Muscle of back (tissue), 10 donors: Measurements from ENCODE around the gene EFHD1. TPM values are rescaled to one million over a fixed set of nuclear protein-coding genes. Genes with fewer than 3 reads are reported as not detected.

Experiments used
- polyA plus RNA-seq, 10 donors: library from polyadenylated mRNA; unstranded; fragments of 120-200 nt; gene quantifications; one replicate each; pipeline ENCODE4 v1.2.1, GENCODE V29; 2013; ENCODE audit not compliant: insufficient read length in 10 of 10

EFHD1 gene
- polyA plus RNA-seq, 10 donors = 12.8 to 40.9 (median 25.5) TPM

Other genes starting within 250 kb of the EFHD1 start
- under 1 TPM in 2 of 10 donors, not detected in 8; 0.17 to 0.30 TPM for gene ALPG, start 226.8 kb upstream of the EFHD1 start, polyA plus RNA-seq
- gene ALPI, start 177.5 kb upstream of the EFHD1 start, polyA plus RNA-seq = not detected
- 1 to 10 TPM in 1 of 10 donors, under 1 TPM in 9; 0.29 to 1.0 (median 0.45) TPM for gene ECEL1, start 145.8 kb upstream of the EFHD1 start, polyA plus RNA-seq
- 1 to 10 TPM in 8 of 10 donors, under 1 TPM in 2; 0.71 to 2.4 (median 1.3) TPM for gene PRSS56, start 113.2 kb upstream of the EFHD1 start, polyA plus RNA-seq
- gene CHRND, start 107.4 kb upstream of the EFHD1 start, polyA plus RNA-seq = 100 to 1,000 TPM in 8 of 10 donors, 10 to 100 TPM in 2; 88.9 to 152 (median 129) TPM
- gene CHRNG, start 93.9 kb upstream of the EFHD1 start, polyA plus RNA-seq = 100 to 1,000 TPM in 4 of 10 donors, 10 to 100 TPM in 6; 56.7 to 133 (median 89.2) TPM
- 1 to 10 TPM; 4.3 to 8.6 (median 6.2) TPM for gene TIGD1, start 83.0 kb upstream of the EFHD1 start, polyA plus RNA-seq
- gene EIF4E2, start 82.9 kb upstream of the EFHD1 start, polyA plus RNA-seq = 100 to 1,000 TPM; 100 to 153 (median 113) TPM
- gene GIGYF2, start 63.7 kb downstream of the EFHD1 start, polyA plus RNA-seq = 10 to 100 TPM; 35.3 to 44.9 (median 39.3) TPM
- gene KCNJ13, start 143.0 kb downstream of the EFHD1 start, polyA plus RNA-seq = under 1 TPM in 6 of 10 donors, not detected in 4; 0.08 to 0.33 (median 0.17) TPM
- gene SNORC, start 236.7 kb downstream of the EFHD1 start, polyA plus RNA-seq = 1 to 10 TPM in 8 of 10 donors, under 1 TPM in 2; 0.47 to 3.0 (median 1.6) TPM